Psoas muscle (tissue), 8 donors: ENCODE results near the gene IGFBP7. TPM values are rescaled to one million over a fixed set of nuclear protein-coding genes. Genes with fewer than 3 reads are reported as not detected.
A peak's percentile ranks its signal among the peaks of the same experiment; 100 is the strongest.

Source experiments
- ATAC-seq, 4 donors: fragments of 200-7000 bp; cut with Tn5 transposase; one replicate each; pipeline ENCODE4 v1.9.1; 2020; ENCODE audit warnings: moderate library complexity in 3 of 4, mild to moderate bottlenecking in 2 of 4
- DNase-seq, 2 donors: peaks; one replicate each; pipeline ENCODE4 v3.0.0-alpha.2; 2020
- H3K27ac ChIP-seq: fragments of 200-600 bp; one replicate; pipeline ENCODE4 v1.8.0; 2022
- H3K27me3 ChIP-seq, 3 donors: fragments of 200-600 bp in 1 of 3; one replicate each; pipeline versions ENCODE4 v1.6.1 to v1.8.0; 2013 to 2022; ENCODE audit warnings: low read length in 2 of 3, mild to moderate bottlenecking in 2 of 3, moderate library complexity in 1 of 3; ENCODE audit not compliant: insufficient read depth in 3 of 3
- H3K36me3 ChIP-seq, 2 donors: fragments of 200-600 bp in 1 of 2; one replicate each; pipeline versions ENCODE4 v1.6.1 to v1.8.0; 2013 to 2022; ENCODE audit warnings: low read depth in 1 of 2, mild to moderate bottlenecking in 1 of 2, moderate library complexity in 1 of 2; ENCODE audit not compliant: insufficient read depth in 1 of 2
- H3K4me1 ChIP-seq: fragments of 200-600 bp; one replicate; pipeline ENCODE4 v1.8.0; 2022
- H3K4me3 ChIP-seq: fragments of 200-600 bp; one replicate; pipeline ENCODE4 v1.8.0; 2022; ENCODE audit warnings: mild to moderate bottlenecking
- H3K9me3 ChIP-seq: fragments of 200-600 bp; one replicate; pipeline ENCODE4 v1.8.0; 2022
- CTCF ChIP-seq: fragments of 200-600 bp; IDR thresholded peaks from one replicate; pipeline ENCODE4 v1.8.0; 2022; ENCODE audit warnings: antibody characterized with exemption
- WGBS, 3 donors: extraction: QIAGEN DNeasy Blood & Tissue Kit; methylation state at CpG; one replicate each; pipeline versions ENCODE4 v1.1.6 to v1.1.7; 2013; 5-methylcytosine and 5-hydroxymethylcytosine counted together
- intact Hi-C, 2 donors: fragments of 100-400 bp; cut with DNase I; formaldehyde crosslinking; loops; one replicate each; pipeline versions ENCODE4 v1.11.0 to v1.14.2; 2022
- polyA plus RNA-seq, 3 donors: library from polyadenylated mRNA; stranded (reverse); fragments of 200-250 nt; gene quantifications; one replicate each; pipeline ENCODE4 v1.2.3, GENCODE V29; 2013
- total RNA-seq, 4 donors: library from RNA; stranded (reverse); fragmentation: NEBNext Ultra II Directional in 2 of 4; extraction: Animal tissue kit (Norgen Biotek cat#: 25700) in 2 of 4; gene quantifications; one replicate each; pipeline versions ENCODE4 v1.2.1 to v1.2.4, GENCODE V29; 2021 to 2023
- donor health status: healthy with polysubstance abuse.
- donor health status: DM: no; HTN: no; CAD: no; lungs with moderate emphysema.
- donor health status: Bipolar disorder and iron deficiency.
- donor health status: healthy.
- donor health status: DM: yes; HTN: yes; CAD: no.
- donor health status: DM: no; HTN: no; CAD: no.
- donor health status: DM: no; HTN: no; CAD: no.
- donor health status: DM: yes; HTN: yes; CAD: no.

IGFBP7 gene
- total and polyA plus RNA-seq, 7 donors, result 82.4 to 175 (median 99.7) TPM

GRCh38 chr4:57018980-57019379 is 91.2 kb downstream of the IGFBP7 start:
- ATAC-seq, result no peak

GRCh38 chr4:57013543-57014120 is 96.6 kb downstream of the IGFBP7 start:
- TF ChIP-seq CTCF, result no peak
- intact Hi-C loops, result no loop called here
- no peaks in the 10 kb centered on the region for H3K4me1 ChIP-seq
- H3K4me3 ChIP-seq, result no peak overlapping the region
- no peaks in the 10 kb centered on the region for H3K9me3 ChIP-seq
- ATAC-seq, result no peak
- no peak overlapping the region for H3K27ac ChIP-seq
- no peaks in the 10 kb centered on the region for H3K27me3 ChIP-seq
- no peak for DNase-seq
- WGBS, 3 donors, result 82 to 89% (median 85%) methylated on average over 4 of the region's 4 CpGs
- peaks cover 6 to 100% of the 10 kb centered on the region in 2 donors for H3K36me3 ChIP-seq

More at GRCh38 chr4:57018980-57019379, 91.2 kb downstream of the IGFBP7 start:
- Histone ChIP-seq H3K36me3 (peaks cover 13 to 96% of the 10 kb centered on the region in 2 donors), H3K4me3 (no peak overlapping the region), H3K9me3 (no peaks in the 10 kb centered on the region), H3K27ac (no peak overlapping the region), H3K4me1 (no peaks in the 10 kb centered on the region), H3K27me3 (no peaks in the 10 kb centered on the region)
- intact Hi-C loops, result no loop called here
- no peak for DNase-seq
- TF ChIP-seq CTCF, result no peak

GRCh38 chr4:56999751-57000150 is 110.4 kb downstream of the IGFBP7 start:
- intact Hi-C loops, result loop anchor here in 1 of 2 donors (10.0 kb wide), 1 partner anchor 505 kb away; no protein-coding TSS in a partner anchor
- H3K4me3 ChIP-seq, result no peak overlapping the region
- H3K36me3 ChIP-seq, result peaks cover 0 to 89% of the 10 kb centered on the region in 2 donors
- ATAC-seq (no peak), DNase-seq (no peak)
- no peaks in the 10 kb centered on the region for H3K27me3 ChIP-seq
- 93 to 97% (median 97%) methylated on average over 1 of the region's 1 CpG for WGBS, 3 donors
- TF ChIP-seq CTCF, result no peak
- no peak overlapping the region for H3K27ac ChIP-seq
- H3K9me3 ChIP-seq, result no peaks in the 10 kb centered on the region
- H3K4me1 ChIP-seq, result peaks cover 9% of the 10 kb centered on the region

- H3K36me3 ChIP-seq, result peaks cover 4 to 91% of the 10 kb centered on the region in 2 donors
- no peak overlapping the region for H3K4me3 ChIP-seq
- DNase-seq (peak; percentile 37 to 66), ATAC-seq (peak; percentile 58 to 90 (median 86))
- no peak for TF ChIP-seq CTCF
- H3K27me3 ChIP-seq, result no peaks in the 10 kb centered on the region
- intact Hi-C loops, result no loop called here
- peak overlapping the region; percentile 59 for H3K27ac ChIP-seq
- peaks cover 9% of the 10 kb centered on the region for H3K4me1 ChIP-seq
- WGBS, 3 donors, result 17 to 30% (median 25%) methylated on average over 7 of the region's 7 CpGs
- H3K9me3 ChIP-seq, result no peaks in the 10 kb centered on the region
Observed at GRCh38 chr4:56995525-56995924, 114.7 kb downstream of the IGFBP7 start.
